SK-MEL-5 (cell line): Measurements from ENCODE around the gene CYB5B. TPM values are rescaled to one million over a fixed set of nuclear protein-coding genes. Genes with fewer than 3 reads are reported as not detected.
"Not testable (repeated sequence)": the region's sequence is repeated elsewhere in the genome, so short reads cannot be mapped to it uniquely, and the experiment has no call there.

ENCODE experiments used
- DNase-seq: peaks from one replicate; pipeline ENCODE4 v3.0.0-alpha.2; 2016; ENCODE audit warnings: low read depth, low spot score
- in situ Hi-C: cut with HindIII; loops from 2 replicates; pipeline ENCODE4 v1.10.0; 2016; ENCODE audit warnings: low sequenced_read_pairs, high pct_unique_total_duplicates, low pct_unique_long_range_greater_than_20kb
- total RNA-seq: library from RNA; depleted of rRNA; stranded (reverse); fragments of >200 nt; shearing (Covaris generic); gene quantifications from 2 replicates; pipeline ENCODE4 v1.2.3, GENCODE V29; 2014

The CYB5B gene
- total RNA-seq, 1 experiment from 2014 or later = 102 TPM

GRCh38 chr16:69435977-69436820 lies 11.8 kb downstream of the CYB5B start:
- in situ Hi-C loops = no loop called here
- no peak for DNase-seq

GRCh38 chr16:69436896-69437295 lies 12.5 kb downstream of the CYB5B start:
- DNase-seq = no peak
- in situ Hi-C loops = no loop called here

- no peak for DNase-seq
- in situ Hi-C loops = no loop called here
Measured at GRCh38 chr16:69438465-69438864, 14.0 kb downstream of the CYB5B start.

DNA sequence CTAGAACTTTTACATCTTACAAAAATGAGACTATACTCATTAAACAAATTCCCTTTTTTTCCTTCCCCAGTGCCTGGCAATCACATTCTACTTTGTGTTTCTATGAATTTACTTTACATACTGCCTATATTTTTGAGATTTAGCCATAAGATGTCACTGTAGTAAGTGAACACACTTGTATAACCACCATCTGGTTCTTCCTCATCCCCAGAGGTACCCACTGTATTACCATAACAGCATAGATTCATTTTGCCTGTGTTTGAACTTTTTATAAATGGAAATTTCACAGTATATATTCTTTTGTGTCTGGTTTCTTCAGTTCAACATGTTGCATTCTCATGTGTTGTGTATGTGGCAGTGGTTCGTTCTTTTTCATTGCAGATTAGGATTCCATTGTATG lies 15.8 kb downstream of the CYB5B start:
- no peak for DNase-seq
- in situ Hi-C loops = no loop called here

GRCh38 chr16:69441030-69441429 lies 16.6 kb downstream of the CYB5B start:
- in situ Hi-C loops = not testable (repeated sequence)

DNA sequence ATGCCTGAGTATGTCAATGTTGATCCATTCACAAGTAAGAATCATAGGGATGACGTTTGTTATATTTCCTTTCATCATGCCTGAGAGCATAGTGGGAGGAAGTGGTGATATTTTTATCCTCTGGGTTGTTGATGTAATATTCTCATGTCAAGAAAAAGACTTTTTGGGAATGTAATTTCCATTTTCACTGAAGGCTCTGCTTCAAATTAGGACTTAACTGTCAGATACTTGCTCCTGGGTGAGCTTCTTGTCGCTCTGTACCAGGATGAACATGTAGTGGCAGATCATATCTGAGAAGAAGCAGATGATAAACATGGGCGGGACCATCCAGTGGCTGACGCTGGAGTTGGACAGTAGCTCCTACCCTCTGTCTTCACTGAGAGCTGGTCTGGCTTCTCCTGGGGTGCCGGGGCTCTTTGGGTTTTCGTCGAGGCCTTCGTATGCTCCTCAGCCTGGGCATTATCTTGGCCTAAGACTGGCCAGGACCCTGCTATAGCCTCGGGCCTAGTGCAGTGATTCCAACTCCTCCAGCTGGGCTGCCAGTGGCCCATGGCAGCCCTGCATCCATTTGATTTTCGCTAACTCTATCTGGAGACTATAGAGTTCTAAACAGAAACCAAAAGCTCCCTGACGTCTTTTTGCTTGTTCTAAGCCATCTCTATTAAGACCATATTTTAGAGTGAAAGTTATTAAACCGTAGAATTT lies 19.7 kb downstream of the CYB5B start:
- DNase-seq = peak; percentile 29
- in situ Hi-C loops = no loop called here

More at GRCh38 chr16:69441030-69441429, 16.6 kb downstream of the CYB5B start:
- DNase-seq = not testable (repeated sequence)

GRCh38 chr16:69444873-69445517 lies 20.6 kb downstream of the CYB5B start:
- peak; percentile 40 for DNase-seq
- in situ Hi-C loops = no loop called here

GRCh38 chr16:69448470-69449193 lies 24.2 kb downstream of the CYB5B start:
- no peak for DNase-seq
- in situ Hi-C loops = no loop called here

DNA sequence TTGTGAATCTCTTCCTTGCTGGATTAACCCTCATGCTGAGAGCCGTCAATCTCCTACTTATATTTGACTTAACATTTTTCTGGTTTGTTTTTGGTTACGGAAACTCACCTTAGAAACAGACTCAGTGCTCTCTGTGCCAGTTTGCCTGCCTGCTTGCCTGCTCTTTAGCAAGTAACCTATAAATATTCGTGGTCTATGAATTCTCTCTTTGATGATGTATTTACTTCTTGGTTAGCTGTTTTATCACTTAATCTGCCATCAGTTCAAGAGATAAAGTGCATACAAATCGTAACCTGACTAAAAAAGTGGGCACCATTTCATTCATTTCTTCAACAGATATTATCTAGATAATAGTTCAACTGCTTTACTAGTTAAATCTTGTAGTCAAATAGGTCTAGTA lies 26.7 kb downstream of the CYB5B start:
- in situ Hi-C loops = no loop called here
- no peak for DNase-seq

GRCh38 chr16:69453936-69454335 lies 29.5 kb downstream of the CYB5B start:
- in situ Hi-C loops = no loop called here
- no peak for DNase-seq

- in situ Hi-C loops = no loop called here
- no peak for DNase-seq
Measured at GRCh38 chr16:69463876-69464275, 39.5 kb downstream of the CYB5B start.

DNA sequence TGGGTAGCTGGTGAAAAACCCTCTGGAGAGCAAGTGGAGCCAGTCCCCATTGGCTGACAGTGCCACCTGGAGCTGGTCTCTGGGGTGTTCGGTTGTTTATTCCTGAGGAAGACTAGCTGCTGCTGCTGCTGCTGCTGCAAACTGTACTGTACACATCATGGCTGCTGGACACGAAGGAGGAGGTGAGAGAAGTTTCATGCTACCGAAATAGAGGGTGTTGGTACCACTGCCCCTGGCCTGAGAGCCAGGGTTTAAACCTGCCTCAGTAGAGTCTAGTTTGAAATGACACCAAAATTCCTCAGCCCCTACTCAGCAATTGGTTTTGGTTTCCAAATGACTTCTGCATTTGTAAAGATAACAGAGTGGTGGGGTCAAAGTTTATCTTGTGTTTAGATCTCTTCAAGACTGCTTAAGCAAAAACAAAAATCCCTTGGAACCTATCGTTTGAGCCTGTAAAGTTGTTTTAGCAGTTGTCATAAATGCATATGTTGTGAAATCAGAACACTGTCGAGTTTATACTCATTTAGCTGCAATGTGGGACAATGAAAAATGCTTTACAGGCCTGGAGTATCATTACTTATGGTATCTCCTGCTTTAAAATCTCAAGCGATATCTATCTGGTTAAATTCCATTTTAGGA lies 40.8 kb downstream of the CYB5B start:
- DNase-seq = no peak
- in situ Hi-C loops = no loop called here

DNA sequence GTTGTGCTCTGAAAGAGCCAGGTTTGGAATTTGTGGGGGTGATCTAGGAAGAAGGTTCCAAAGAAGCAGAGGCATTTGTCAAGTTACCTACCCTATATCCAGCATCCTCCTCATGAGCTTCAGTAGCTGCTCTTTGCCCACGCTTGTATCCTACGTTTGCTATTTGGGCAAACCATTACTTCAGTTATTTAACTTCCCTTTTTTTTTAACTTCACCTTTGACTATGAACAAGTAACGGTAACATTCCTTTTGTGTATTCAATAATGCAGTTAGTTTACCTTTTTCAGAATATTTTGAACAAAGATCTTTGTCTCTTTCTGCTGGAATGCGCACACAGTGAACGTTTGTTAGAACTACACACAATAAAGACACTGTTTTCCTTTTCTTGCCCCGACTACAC lies 41.5 kb downstream of the CYB5B start:
- DNase-seq = no peak
- in situ Hi-C loops = no loop called here

DNA sequence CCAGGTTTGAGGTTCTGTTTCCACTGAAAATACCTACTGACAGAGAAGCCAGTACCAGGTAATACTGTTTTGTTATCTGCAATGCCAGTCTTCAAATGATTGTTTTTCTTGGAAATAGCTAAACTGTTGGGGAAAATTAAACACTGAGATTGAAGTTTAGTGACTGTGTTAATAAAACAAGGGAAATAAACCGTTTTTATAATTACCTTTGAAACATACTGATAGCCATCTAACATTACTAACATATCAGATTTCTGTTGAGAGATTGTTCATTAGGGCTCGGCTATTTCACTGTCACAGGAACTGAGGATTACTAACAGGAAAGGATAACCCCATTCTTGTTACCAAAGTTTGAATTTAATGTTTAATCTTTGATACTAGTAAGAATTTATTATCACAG lies 42.1 kb downstream of the CYB5B start:
- no peak for DNase-seq
- in situ Hi-C loops = no loop called here

DNA sequence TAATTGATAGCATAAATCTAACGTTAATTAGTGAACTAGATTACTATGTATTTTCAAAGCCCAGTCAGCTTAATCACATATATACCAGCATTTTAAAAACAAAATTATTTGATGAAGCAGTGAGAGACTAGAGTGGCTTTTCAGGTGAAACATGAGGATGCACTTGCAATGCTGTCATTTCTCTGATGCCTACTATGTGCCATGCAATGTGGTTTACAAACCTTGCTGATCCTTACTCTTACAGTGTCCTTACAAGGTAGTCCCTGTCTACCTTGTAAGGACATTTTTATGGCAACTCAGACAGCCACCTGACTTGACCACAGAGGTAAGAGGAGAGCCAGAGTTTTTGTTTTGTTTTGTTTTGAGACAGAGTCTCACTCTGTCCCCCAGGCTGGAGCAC lies 42.7 kb downstream of the CYB5B start:
- in situ Hi-C loops = no loop called here
- no peak for DNase-seq

DNA sequence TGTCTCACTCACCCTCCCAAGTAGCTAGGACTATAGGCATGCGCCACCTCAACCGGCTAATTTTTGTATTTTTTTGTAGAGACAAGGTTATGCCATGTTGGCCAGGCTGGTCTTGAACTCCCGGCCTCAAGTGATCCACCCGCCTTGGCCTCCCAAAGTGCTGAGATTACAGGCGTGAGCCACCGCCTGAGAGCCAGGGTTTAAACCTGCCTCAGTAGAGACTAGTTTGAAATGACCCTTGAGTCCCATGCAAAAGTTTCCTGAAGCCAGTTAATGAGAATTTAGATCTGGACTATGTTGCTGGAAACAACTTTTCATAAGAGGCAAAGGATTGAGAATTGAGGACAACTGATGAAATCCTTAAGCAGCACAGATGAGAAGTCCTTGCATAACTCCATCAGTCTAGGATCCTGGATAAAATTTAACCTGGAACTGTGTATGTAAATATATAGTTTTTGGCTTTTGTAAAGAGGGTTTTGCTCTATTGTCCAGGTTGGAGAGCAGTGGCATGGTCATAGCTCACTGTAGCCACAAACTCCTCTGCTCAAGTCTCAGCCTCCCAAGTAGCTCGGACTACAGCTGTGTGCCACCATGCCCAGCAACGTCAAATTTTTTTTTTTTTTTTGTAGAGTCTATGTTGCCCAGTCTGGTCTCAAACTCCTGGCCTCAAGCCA lies 43.2 kb downstream of the CYB5B start:
- no peak for DNase-seq
- in situ Hi-C loops = no loop called here
